ENCODE results near the gene SFI1.
"Not testable (repeated sequence)": the region's sequence is repeated elsewhere in the genome, so short reads cannot be mapped to it uniquely, and the experiment has no call there.

The SFI1 gene

DNA sequence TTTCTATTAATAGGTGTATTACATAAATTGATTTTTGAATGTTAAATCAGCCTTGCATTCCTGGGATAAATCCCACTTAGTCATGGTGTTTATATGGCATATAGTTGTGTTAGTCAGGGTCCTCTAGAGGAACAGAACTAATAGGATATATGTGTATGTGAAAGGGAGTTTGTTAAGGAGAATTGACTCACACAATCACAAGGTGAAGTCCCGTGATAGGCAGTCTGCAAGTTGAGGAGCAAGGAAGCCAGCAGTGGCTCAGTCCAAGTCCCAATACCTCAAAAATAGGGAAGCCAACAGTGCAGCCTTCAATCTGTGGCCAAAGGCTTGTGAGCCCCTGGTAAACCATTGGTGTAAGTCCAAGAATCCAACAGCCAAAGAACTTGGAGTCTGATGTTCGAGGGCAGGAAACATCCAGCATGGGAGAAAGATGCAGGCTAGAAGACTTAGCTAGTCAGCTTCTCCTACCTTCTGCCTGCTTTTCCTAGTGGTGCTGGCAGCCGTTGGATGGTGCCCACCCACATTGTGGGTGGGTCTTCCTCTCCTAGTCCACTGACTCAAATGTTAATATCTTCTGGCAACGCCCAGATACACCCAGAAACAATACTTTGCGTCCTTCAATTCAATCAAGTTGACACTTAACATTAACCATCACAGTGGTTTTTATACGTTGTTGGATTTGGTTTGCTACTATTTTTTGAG is 12.9 kb downstream of the SFI1 start:
- Histone ChIP-seq H3K36me3 (ENCODE audit: control insufficient read depth in 2 of 2, insufficient read depth in 2 of 2, low read length in 2 of 2) (peaks cover 3 to 4% of the 10 kb centered on the region in 2 donors), H3K27me3 (ENCODE audit: control insufficient read depth in 1 of 2, insufficient read depth in 2 of 2, low read length in 2 of 2) (no peaks in the 10 kb centered on the region), H3K9me3 (ENCODE audit: control insufficient read depth in 2 of 2, low read length in 2 of 2) (no peaks in the 10 kb centered on the region), H3K4me3 (ENCODE audit: low read length in 2 of 2) (no peak overlapping the region), H3K27ac (ENCODE audit: low read length) (no peak overlapping the region), H3K9ac (ENCODE audit: low read length in 2 of 2) (no peak overlapping the region), H3K4me1 (ENCODE audit: control insufficient read depth, insufficient read depth, low read length) (no peaks in the 10 kb centered on the region)

DNA sequence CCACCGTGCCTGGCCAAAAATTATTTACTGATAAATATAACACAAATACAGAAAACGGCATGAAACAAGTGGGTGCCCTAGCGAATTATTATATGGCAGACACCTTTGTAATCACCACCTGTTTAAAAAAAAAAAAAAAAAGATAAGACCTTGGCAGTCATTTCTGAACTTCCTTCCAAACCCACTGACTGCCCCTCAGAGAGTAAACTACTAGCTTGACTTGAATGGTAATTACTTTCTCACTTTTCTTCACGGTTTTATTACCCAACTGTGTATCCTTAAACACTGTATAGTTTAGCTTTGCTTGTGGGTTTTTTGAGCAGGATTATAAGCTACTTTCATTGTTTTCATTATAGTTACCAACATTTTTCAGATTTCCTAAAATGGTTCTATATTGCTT is 23.7 kb downstream of the SFI1 start:
- no peak overlapping the region for H3K9ac ChIP-seq (ENCODE audit: low read length in 2 of 2)
- H3K4me1 ChIP-seq (ENCODE audit: control insufficient read depth, insufficient read depth, low read length) = no peaks in the 10 kb centered on the region
- H3K9me3 ChIP-seq (ENCODE audit: control insufficient read depth in 2 of 2, low read length in 2 of 2) = no peaks in the 10 kb centered on the region
- H3K4me3 ChIP-seq (ENCODE audit: low read length in 2 of 2) = no peak overlapping the region
- peaks cover 0 to 2% of the 10 kb centered on the region in 2 donors for H3K36me3 ChIP-seq (ENCODE audit: control insufficient read depth in 2 of 2, insufficient read depth in 2 of 2, low read length in 2 of 2)
- H3K27me3 ChIP-seq (ENCODE audit: control insufficient read depth in 1 of 2, insufficient read depth in 2 of 2, low read length in 2 of 2) = no peaks in the 10 kb centered on the region
- H3K27ac ChIP-seq (ENCODE audit: low read length) = no peak overlapping the region

DNA sequence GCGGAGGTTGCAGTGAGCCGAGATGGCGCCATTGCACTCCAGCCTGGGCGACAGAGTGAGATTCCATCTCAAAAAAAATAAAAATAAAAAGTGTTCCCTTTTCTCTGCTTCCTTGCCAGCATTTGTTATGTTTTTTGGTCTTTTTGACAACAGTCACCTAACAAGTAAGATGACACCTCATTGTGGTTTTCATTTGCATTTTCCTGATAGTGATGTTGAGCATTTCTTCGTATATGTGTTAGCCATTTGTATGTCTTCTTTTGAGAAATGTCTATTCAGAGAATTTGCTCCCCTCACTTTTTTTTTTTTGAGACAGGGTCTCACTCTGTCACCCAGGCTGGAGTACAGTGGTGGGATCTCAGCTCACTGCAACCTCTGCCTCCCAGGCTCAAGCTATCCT is 27.8 kb downstream of the SFI1 start:
- not testable (repeated sequence) for H3K4me1 ChIP-seq (ENCODE audit: control insufficient read depth, insufficient read depth, low read length); H3K9me3 ChIP-seq (ENCODE audit: control insufficient read depth in 2 of 2, low read length in 2 of 2); H3K27ac ChIP-seq (ENCODE audit: low read length); H3K9ac ChIP-seq (ENCODE audit: low read length in 2 of 2); H3K27me3 ChIP-seq (ENCODE audit: control insufficient read depth in 1 of 2, insufficient read depth in 2 of 2, low read length in 2 of 2); H3K4me3 ChIP-seq (ENCODE audit: low read length in 2 of 2); H3K36me3 ChIP-seq (ENCODE audit: control insufficient read depth in 2 of 2, insufficient read depth in 2 of 2, low read length in 2 of 2)

DNA sequence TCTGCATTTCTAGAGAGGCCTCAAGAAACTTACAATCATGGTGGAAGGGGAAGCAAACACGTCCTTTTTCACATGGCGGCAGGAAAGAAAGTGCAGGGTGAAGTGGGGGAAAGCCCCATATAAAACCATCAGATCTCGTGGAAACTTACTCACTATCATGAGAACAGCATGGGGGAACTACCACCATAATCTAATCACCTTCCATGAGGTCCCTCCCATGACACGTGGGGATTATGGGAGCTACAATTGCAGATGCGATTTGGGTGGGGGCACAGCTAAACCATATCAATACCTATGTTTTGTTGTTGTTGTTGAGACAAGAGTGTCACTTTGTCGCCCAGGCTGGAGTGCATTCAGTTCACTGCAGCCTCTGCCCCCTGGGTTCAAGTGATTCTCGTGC is 29.9 kb downstream of the SFI1 start:
- no peaks in the 10 kb centered on the region for H3K9me3 ChIP-seq (ENCODE audit: control insufficient read depth in 2 of 2, low read length in 2 of 2)
- no peak overlapping the region for H3K27ac ChIP-seq (ENCODE audit: low read length)
- H3K4me3 ChIP-seq (ENCODE audit: low read length in 2 of 2) = no peak overlapping the region
- no peak overlapping the region for H3K9ac ChIP-seq (ENCODE audit: low read length in 2 of 2)
- H3K4me1 ChIP-seq (ENCODE audit: control insufficient read depth, insufficient read depth, low read length) = peaks cover 4% of the 10 kb centered on the region
- H3K27me3 ChIP-seq (ENCODE audit: control insufficient read depth in 1 of 2, insufficient read depth in 2 of 2, low read length in 2 of 2) = no peaks in the 10 kb centered on the region
- no peaks in the 10 kb centered on the region for H3K36me3 ChIP-seq (ENCODE audit: control insufficient read depth in 2 of 2, insufficient read depth in 2 of 2, low read length in 2 of 2)

GRCh38 chr22:31530823-31531195 is 34.5 kb downstream of the SFI1 start:
- H3K4me3 ChIP-seq (ENCODE audit: low read length in 2 of 2) = no peak overlapping the region
- peak overlapping the region; percentile 68 for H3K27ac ChIP-seq (ENCODE audit: low read length)
- H3K9me3 ChIP-seq (ENCODE audit: control insufficient read depth in 2 of 2, low read length in 2 of 2) = no peaks in the 10 kb centered on the region
- no peaks in the 10 kb centered on the region for H3K27me3 ChIP-seq (ENCODE audit: control insufficient read depth in 1 of 2, insufficient read depth in 2 of 2, low read length in 2 of 2)
- peaks cover 16% of the 10 kb centered on the region for H3K4me1 ChIP-seq (ENCODE audit: control insufficient read depth, insufficient read depth, low read length)
- H3K9ac ChIP-seq (ENCODE audit: low read length in 2 of 2) = peak overlapping the region in 1 of 2 donors; percentile 37
- no peaks in the 10 kb centered on the region for H3K36me3 ChIP-seq (ENCODE audit: control insufficient read depth in 2 of 2, insufficient read depth in 2 of 2, low read length in 2 of 2)

- no peaks in the 10 kb centered on the region for H3K36me3 ChIP-seq (ENCODE audit: control insufficient read depth in 2 of 2, insufficient read depth in 2 of 2, low read length in 2 of 2)
- no peaks in the 10 kb centered on the region for H3K27me3 ChIP-seq (ENCODE audit: control insufficient read depth in 1 of 2, insufficient read depth in 2 of 2, low read length in 2 of 2)
- H3K4me3 ChIP-seq (ENCODE audit: low read length in 2 of 2) = no peak overlapping the region
- H3K9ac ChIP-seq (ENCODE audit: low read length in 2 of 2) = no peak overlapping the region
- H3K9me3 ChIP-seq (ENCODE audit: control insufficient read depth in 2 of 2, low read length in 2 of 2) = no peaks in the 10 kb centered on the region
- peaks cover 16% of the 10 kb centered on the region for H3K4me1 ChIP-seq (ENCODE audit: control insufficient read depth, insufficient read depth, low read length)
- peak overlapping the region; percentile 68 for H3K27ac ChIP-seq (ENCODE audit: low read length)
Observed at GRCh38 chr22:31532060-31532459, 35.7 kb downstream of the SFI1 start.

DNA sequence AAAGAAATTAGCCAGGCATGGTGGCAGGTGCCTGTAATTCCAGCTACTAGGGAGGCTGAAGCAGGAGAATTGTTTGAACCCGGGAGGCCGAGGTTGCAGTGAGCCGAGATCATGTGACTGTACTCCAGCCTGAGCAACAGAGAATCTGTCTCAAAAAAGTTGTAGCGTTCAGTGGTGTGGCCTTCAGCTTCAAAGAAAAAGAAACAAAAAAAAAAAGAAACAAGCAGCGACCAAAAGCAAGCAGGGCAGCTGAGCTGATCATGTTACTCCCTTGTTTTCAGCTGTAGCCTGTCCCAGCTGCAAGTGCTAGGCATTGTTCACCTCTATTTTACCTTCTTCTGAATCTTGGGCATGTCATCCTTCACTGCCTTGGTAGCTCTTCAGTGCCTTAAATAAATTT is 37.0 kb downstream of the SFI1 start:
- H3K36me3 ChIP-seq (ENCODE audit: control insufficient read depth in 2 of 2, insufficient read depth in 2 of 2, low read length in 2 of 2) = no peaks in the 10 kb centered on the region
- H3K9ac ChIP-seq (ENCODE audit: low read length in 2 of 2) = no peak overlapping the region
- H3K9me3 ChIP-seq (ENCODE audit: control insufficient read depth in 2 of 2, low read length in 2 of 2) = no peaks in the 10 kb centered on the region
- peaks cover 16% of the 10 kb centered on the region for H3K4me1 ChIP-seq (ENCODE audit: control insufficient read depth, insufficient read depth, low read length)
- no peak overlapping the region for H3K27ac ChIP-seq (ENCODE audit: low read length)
- no peaks in the 10 kb centered on the region for H3K27me3 ChIP-seq (ENCODE audit: control insufficient read depth in 1 of 2, insufficient read depth in 2 of 2, low read length in 2 of 2)
- H3K4me3 ChIP-seq (ENCODE audit: low read length in 2 of 2) = no peak overlapping the region

- peaks cover 7% of the 10 kb centered on the region for H3K4me1 ChIP-seq (ENCODE audit: control insufficient read depth, insufficient read depth, low read length)
- no peaks in the 10 kb centered on the region for H3K9me3 ChIP-seq (ENCODE audit: control insufficient read depth in 2 of 2, low read length in 2 of 2)
- H3K36me3 ChIP-seq (ENCODE audit: control insufficient read depth in 2 of 2, insufficient read depth in 2 of 2, low read length in 2 of 2) = peaks cover 0 to 3% of the 10 kb centered on the region in 2 donors
- H3K27ac ChIP-seq (ENCODE audit: low read length) = no peak overlapping the region
- no peaks in the 10 kb centered on the region for H3K27me3 ChIP-seq (ENCODE audit: control insufficient read depth in 1 of 2, insufficient read depth in 2 of 2, low read length in 2 of 2)
- H3K9ac ChIP-seq (ENCODE audit: low read length in 2 of 2) = no peak overlapping the region
- no peak overlapping the region for H3K4me3 ChIP-seq (ENCODE audit: low read length in 2 of 2)
Observed at GRCh38 chr22:31537019-31537535, 40.7 kb downstream of the SFI1 start.

DNA sequence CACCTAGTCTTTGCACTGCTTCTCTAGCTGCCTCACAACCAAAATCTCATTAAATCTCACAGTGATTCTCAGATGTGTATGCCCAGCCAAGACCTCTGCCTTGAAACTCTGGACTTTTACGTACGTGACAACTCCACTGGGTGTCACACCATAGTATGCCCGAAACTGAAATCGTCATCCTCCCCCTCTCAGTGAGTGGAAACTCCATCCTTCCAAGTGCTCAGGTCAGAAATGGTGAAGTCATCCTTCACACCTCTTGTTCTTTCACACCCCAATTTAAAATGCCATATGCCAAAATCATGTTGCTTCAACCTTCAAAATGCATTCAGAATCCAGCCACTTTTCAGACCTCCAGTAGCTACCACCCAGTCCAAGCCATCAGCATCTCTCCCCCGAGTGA is 42.5 kb downstream of the SFI1 start:
- no peaks in the 10 kb centered on the region for H3K4me1 ChIP-seq (ENCODE audit: control insufficient read depth, insufficient read depth, low read length)
- no peak overlapping the region for H3K27ac ChIP-seq (ENCODE audit: low read length)
- no peaks in the 10 kb centered on the region for H3K9me3 ChIP-seq (ENCODE audit: control insufficient read depth in 2 of 2, low read length in 2 of 2)
- no peak overlapping the region for H3K4me3 ChIP-seq (ENCODE audit: low read length in 2 of 2)
- H3K9ac ChIP-seq (ENCODE audit: low read length in 2 of 2) = no peak overlapping the region
- H3K36me3 ChIP-seq (ENCODE audit: control insufficient read depth in 2 of 2, insufficient read depth in 2 of 2, low read length in 2 of 2) = peaks cover 0 to 3% of the 10 kb centered on the region in 2 donors
- H3K27me3 ChIP-seq (ENCODE audit: control insufficient read depth in 1 of 2, insufficient read depth in 2 of 2, low read length in 2 of 2) = no peaks in the 10 kb centered on the region

DNA sequence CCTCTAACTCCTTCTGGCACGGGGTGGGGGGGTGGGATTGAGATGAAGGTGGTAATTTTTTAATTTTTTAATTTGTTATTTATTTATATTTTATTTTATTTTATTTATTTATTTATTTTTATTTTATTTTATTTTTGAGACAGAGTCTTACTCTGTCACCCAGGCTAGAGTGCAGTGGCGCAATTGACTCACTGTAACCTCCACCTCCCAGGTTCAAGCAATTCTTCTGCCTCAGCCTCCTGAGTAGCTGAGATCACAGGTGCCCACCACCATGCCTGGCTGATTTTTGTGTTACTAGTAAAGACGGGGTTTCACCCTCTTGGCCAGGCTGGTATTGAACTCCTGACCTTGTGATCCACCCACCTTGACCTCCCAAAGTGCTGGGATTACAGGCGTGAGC is 43.8 kb downstream of the SFI1 start:
- H3K4me3 ChIP-seq (ENCODE audit: low read length in 2 of 2); H3K27me3 ChIP-seq (ENCODE audit: control insufficient read depth in 1 of 2, insufficient read depth in 2 of 2, low read length in 2 of 2); H3K36me3 ChIP-seq (ENCODE audit: control insufficient read depth in 2 of 2, insufficient read depth in 2 of 2, low read length in 2 of 2); H3K9ac ChIP-seq (ENCODE audit: low read length in 2 of 2); H3K4me1 ChIP-seq (ENCODE audit: control insufficient read depth, insufficient read depth, low read length); H3K9me3 ChIP-seq (ENCODE audit: control insufficient read depth in 2 of 2, low read length in 2 of 2); H3K27ac ChIP-seq (ENCODE audit: low read length): not testable (repeated sequence)

GRCh38 chr22:31540966-31541365 is 44.6 kb downstream of the SFI1 start:
- no peaks in the 10 kb centered on the region for H3K4me1 ChIP-seq (ENCODE audit: control insufficient read depth, insufficient read depth, low read length)
- H3K9me3 ChIP-seq (ENCODE audit: control insufficient read depth in 2 of 2, low read length in 2 of 2) = no peaks in the 10 kb centered on the region
- no peak overlapping the region for H3K27ac ChIP-seq (ENCODE audit: low read length)
- no peak overlapping the region for H3K9ac ChIP-seq (ENCODE audit: low read length in 2 of 2)
- H3K27me3 ChIP-seq (ENCODE audit: control insufficient read depth in 1 of 2, insufficient read depth in 2 of 2, low read length in 2 of 2) = no peaks in the 10 kb centered on the region
- H3K4me3 ChIP-seq (ENCODE audit: low read length in 2 of 2) = no peak overlapping the region
- peaks cover 0 to 3% of the 10 kb centered on the region in 2 donors for H3K36me3 ChIP-seq (ENCODE audit: control insufficient read depth in 2 of 2, insufficient read depth in 2 of 2, low read length in 2 of 2)
